Glomerular endothelial cell (primary cell): Measurements from ENCODE around the gene DRD3. TPM values are rescaled to one million over a fixed set of nuclear protein-coding genes. Genes with fewer than 3 reads are reported as not detected.

Experiments used
- DNase-seq: peaks from one replicate; pipeline ENCODE4 v3.0.0-alpha.2; 2011; ENCODE audit warnings: low read depth, low spot score; ENCODE audit errors: extremely low read depth
- total RNA-seq: library from RNA; depleted of rRNA; stranded (reverse); fragments of >200 nt; gene quantifications from 2 replicates; pipeline ENCODE4 v1.2.3, GENCODE V29; 2015

DRD3 gene
- total RNA-seq, 1 donor from 2014 or later: not detected

- no peak for DNase-seq
These were observed 98.7 kb downstream of the DRD3 start for GRCh38 chr3:114080201-114080600.

GRCh38 chr3:114079761-114080160 is 99.1 kb downstream of the DRD3 start:
- DNase-seq: no peak

GRCh38 chr3:114078126-114078525 is 100.7 kb downstream of the DRD3 start:
- DNase-seq: no peak

Other genes with a start within 250 kb of the DRD3 start
- 0.48 and 0.88 TPM in 2 replicates for gene ZDHHC23, start 231.0 kb downstream of the DRD3 start, total RNA-seq
- 1.5 and 4.8 TPM in 2 replicates for gene CCDC191, start 122.5 kb downstream of the DRD3 start, total RNA-seq
- gene QTRT2, start 122.3 kb downstream of the DRD3 start, total RNA-seq: 13.3 and 21.0 TPM in 2 replicates
- not detected in 2 replicates for gene ZNF80, start 58.5 kb upstream of the DRD3 start, total RNA-seq
- gene TIGIT, start 115.0 kb upstream of the DRD3 start, total RNA-seq: not detected in 2 replicates